Measurements from ENCODE around the gene NRAP.

NRAP gene

DNA sequence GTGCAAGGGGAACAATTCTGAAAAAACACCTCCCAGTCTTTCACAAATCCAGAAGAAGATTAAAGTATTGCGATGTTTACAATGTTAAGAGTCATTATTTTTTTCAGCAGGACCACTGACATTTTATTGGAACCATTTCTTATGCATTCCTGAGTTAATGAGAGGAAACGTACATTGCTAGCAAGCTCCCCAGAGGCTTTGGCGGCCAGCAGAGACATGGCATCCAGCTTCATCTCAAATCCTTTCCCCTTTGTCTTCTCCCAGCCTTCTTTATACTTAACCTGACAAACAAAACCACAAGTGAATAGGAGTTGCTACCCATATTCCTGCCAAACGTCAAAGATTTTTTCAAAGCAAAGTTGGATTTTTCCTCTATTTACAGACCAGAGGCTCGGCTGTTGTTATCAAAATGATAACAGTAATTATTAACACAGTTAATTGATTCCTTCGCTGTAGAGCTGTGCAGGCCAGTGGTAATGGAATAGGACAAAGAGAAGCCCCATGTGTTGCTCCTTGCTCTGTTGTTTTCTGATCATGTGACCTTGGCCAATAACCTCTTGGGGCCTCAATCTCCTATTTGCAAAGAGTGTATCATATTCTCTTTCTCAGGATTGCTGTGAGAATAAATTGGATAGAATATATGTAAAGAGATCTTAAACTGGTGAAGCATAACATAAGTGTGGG is 32.0 kb downstream of the NRAP start:
- peak; percentile 91 for DNase-seq (ENCODE audit: low read depth, low spot score)

DNA sequence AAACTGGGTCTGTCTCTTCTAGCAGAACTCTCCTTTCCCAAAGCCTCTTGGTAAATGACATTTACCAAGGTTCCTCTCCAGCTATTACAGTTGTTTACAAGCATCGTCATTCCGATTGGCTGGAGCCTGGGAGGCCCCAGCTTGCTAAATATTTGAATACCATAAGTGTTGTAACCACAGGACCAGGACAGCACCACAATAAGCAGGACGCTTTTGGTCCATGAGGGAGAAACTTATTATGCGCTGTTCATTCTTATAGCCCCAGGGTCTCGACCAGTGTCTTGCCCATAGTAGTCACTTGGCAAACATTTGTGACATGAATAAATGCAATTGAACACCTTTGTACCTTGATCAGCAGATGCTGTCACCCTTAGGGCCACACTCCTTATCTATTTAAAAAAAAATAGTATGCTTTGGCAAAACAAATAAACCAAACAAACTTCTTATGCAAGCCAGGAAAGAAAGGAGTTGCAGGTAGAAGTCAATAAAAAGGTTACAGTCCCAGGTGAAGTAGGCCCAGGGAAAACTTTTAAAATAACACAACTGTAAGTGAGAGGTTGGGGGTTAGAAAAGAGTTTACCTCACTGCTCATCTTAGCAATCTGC is 32.8 kb downstream of the NRAP start:
- no peak for DNase-seq (ENCODE audit: low read depth, low spot score)

- DNase-seq (ENCODE audit: low read depth, low spot score) = no peak
These were observed 35.2 kb downstream of the NRAP start for GRCh38 chr10:113628607-113629153.

DNA sequence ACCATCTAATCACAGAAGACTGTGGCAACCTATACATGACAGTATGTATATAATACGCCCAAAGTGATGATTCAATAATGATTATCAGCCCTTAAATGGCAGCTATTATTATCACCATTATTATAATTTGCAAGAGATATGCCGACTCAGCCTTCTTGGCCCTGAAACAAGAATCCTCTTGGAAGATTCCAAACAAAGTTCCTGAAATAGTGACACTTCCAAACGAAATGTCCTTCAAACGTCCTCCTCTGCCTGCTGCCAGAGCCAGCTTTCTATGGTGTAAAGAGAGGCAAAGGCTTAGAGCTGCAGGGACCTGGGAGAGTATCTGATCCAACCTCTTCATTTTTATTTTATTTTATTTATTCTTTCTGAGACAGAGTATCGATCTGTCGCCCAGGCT is 36.0 kb downstream of the NRAP start:
- no peak for DNase-seq (ENCODE audit: low read depth, low spot score)

- DNase-seq (ENCODE audit: low read depth, low spot score) = peak; percentile 85
These were observed 37.0 kb downstream of the NRAP start for GRCh38 chr10:113626809-113627355.

DNA sequence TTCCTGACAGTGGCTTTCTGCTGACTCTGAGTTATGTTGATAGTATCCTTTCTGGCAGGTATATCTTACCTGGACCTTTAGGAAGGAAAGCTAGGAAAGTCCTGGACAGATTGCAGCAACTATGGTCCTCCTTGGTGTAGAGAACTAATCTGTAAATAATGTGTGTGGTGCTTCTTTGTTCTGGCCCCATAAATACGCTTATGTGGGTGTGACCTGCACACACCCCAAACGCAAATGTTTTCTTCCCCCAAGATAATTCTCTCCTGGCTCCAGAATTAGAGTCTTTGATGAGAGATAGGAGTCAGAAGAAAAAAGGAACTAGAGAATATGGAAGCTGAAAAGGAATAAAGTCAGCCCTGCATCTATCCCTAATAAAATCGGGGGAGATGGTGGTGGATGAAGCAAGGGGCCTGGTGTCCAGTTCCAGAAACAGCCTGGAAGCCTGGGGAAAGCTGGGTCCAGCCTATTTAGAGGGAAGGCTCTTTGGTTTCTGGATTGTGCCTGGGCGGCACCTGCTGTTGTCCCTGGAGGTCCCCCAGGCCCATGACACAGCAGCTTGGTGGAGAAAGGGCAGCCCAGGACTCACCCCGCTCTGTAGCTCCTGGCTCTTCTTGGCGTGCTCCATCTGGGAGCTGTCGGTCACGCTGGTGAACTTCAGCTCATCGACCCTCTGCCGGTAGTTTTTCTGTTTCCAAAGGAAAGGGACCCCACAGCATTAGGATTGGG is 38.2 kb downstream of the NRAP start:
- no peak for DNase-seq (ENCODE audit: low read depth, low spot score)

DNA sequence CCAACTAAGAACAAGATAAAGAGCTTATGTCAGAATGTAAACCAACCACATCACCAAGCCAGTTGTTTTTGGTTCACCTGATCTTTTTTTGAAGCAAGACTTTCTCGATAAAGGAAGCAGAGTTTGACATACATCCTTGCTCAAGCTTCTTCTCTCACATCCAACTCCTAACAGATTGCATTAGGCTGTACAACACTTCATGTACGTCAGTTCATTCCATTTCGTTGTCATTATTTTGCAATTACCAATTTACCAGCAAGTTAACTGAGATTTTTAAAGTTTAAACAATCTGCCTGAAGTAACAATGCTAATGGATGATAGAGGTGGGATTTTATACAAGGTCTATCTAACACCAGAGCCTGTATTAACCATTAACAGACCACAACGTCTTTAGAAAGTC is 41.0 kb downstream of the NRAP start:
- no peak for DNase-seq (ENCODE audit: low read depth, low spot score)

DNA sequence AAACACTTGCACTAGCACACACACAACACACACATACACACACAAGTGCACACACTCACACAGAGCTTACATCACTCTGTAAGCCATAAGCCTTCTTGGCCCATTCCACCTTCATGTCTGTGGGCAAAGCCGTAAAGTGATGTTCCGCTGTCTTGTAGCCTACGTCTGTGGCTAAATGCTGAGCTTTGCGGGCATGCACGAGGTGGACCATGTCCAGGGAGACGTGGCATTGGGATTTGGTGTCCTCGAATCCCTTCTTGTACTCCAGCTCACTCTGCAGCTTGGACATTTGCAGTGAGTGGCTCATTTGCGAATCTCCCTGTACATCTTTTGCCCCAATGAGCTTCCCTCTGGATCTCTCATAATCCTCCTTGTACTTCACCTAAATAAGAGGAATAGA is 42.0 kb downstream of the NRAP start:
- no peak for DNase-seq (ENCODE audit: low read depth, low spot score)

- DNase-seq (ENCODE audit: low read depth, low spot score) = no peak
These were observed 42.9 kb downstream of the NRAP start for GRCh38 chr10:113620936-113621335.

DNA sequence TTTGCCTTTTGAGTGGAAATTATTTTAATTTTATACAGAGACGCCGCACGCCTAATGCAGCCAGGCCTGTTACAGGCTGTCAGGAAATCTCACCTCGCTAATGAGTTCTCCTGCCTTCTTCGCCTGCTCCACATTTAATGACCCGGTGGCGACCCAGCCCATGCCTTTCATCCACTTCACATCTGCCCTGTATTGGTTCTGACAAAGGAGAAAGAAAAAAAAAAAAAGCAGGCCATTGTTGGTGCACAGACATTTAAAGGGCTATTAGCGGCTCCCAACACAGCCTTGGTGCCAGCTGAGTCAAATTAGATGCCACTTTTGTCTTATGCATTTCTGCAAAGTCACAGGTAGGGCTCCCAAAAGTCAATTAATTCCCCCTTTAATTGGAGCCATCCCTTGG is 43.3 kb downstream of the NRAP start:
- DNase-seq (ENCODE audit: low read depth, low spot score) = peak; percentile 62

DNA sequence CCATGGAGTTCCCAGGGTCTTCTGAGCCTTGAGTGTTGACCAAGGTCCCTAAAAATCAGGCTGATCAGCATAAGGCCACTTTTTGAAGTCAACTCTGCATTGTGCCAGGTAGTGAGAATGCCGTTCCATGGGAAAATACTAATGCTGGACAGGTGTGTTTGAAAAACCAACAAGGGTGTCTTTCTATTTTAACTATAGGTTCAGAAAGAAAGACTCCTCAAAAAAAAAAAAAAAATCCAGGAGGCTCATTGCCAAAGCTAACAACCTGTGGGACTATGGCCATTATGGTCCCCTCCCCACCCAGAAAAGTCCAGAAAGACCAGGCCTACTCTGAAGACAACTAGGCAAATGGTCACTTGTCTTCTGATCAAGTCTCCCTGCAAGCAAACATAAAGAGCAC is 44.4 kb downstream of the NRAP start:
- DNase-seq (ENCODE audit: low read depth, low spot score) = no peak

DNA sequence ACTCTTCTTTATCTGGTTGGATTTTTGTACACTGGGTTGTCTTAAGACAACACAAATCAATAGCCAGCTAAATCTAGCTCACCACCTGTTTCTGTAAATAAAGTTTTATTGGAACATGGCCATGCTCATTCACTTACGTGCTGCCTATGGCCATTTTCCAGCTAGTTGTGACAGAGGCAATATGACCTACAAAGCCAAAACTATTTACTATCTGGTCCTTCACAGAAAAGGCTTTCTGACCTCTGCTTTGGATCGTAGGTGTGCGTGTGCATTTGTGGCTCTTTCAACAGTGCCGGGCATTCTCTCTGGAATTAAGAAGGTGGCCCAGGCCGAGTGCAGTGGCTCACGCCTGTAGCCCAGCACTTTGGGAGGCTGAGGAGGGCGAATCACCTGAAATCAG is 45.5 kb downstream of the NRAP start:
- DNase-seq (ENCODE audit: low read depth, low spot score) = no peak

DNA sequence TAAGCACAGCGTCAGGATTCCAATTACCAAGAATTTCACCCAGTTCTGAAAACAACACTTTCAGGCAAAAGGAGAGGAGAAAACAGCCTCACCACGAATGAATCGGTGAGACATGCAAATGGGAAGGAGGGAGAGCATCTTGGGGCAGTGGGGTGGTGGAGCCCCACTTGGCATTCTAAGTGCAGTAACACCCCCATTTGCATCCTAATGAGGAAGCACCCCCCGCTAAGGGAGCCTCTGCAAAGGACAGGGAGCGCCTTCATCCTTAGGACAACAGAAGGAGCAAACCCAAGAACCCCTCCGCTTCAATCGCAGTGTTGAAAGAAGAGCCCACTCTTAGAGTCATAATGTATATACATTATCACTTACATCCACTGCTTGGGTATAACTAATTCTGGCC is 46.8 kb downstream of the NRAP start:
- no peak for DNase-seq (ENCODE audit: low read depth, low spot score)

GRCh38 chr10:113616244-113617074 is 47.4 kb downstream of the NRAP start:
- no peak for DNase-seq (ENCODE audit: low read depth, low spot score)

- DNase-seq (ENCODE audit: low read depth, low spot score) = no peak
These were observed 49.7 kb downstream of the NRAP start for GRCh38 chr10:113613977-113614690.

DNA sequence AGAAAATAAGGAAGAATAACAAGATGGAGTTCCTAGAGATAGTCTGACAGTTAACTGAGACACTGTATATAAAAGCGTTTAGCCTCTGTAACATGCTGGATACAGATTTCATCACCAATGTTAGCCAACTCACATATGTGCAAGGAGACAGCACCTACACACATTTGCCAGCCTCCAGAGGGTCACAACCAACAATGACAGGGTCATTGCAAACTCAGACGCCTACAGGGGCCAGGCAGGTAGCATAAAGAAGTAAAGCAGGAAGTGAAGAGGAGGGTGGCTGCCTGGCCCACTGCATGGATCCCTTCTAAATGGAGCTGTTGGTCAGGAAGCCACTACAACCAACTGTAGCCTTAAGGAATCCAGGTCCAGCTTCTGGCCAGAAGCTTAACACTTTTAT is 50.4 kb downstream of the NRAP start:
- DNase-seq (ENCODE audit: low read depth, low spot score) = no peak

- peak; percentile 51 for DNase-seq (ENCODE audit: low read depth, low spot score)
These were observed 51.7 kb downstream of the NRAP start for GRCh38 chr10:113612154-113612553.

DNA sequence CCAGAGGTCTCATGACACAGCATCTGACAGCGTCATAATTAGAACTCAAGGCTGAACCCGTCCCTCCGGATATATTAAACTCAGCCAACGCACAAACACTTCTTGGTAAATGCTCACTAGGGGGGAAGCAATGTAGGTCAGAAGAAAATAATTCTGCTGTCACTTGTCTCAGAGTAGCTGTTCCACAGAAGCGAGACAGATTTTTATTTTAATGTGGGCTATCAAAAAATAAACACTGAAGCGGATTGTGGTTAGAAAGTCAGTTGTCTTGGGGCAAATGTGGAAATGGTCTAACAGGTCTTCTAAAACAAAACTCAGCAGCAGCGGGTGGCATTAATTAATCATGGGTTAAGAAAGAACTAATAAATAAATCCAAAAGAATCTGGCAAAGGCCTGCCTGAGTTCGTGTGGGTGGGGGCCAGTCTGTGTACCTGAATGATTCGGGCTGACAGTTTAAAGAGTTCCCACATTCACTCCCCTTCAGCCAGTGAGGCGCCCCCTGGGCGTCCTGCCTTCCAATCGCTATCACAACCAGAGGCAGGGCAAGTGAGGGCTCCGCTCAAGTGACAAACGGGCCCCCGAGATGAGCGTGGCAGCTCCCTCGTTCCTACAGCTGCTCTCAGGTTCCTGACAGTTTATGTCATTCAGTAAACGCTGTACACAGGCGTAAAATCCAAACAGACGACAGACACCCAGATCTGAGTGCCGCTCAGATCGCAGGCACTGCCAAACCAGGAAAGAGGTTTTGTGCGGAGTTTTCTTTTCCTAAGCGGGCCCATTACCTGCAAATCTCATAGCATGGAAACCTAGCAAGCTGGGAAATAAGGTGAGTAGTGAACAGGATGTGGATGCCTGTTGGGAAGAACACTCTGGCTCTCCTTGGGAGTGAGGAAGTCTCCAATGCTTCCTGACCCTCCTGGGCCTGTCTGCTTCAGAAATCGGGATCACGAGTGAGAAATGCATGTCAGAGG is 52.9 kb downstream of the NRAP start:
- peak; percentile 56 for DNase-seq (ENCODE audit: low read depth, low spot score)

DNA sequence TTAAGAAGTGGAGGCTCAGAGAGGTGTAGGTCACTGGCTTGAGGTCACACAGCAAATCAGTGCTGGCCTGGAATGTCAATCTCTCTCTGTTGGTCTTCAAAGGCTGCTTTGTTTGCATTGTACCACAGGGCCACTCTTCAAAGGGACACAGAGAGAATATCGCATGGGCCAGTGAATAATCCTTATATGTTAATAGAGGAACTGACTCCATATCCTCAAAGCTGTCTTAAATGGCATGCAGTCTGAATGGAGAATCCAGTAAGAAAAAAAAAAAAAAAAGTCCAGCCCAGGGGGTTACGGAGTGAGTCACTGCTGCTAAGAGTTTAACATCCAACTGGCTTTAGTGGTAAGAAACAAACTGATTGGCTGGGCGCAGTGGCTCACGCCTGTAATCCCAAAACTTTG is 54.1 kb downstream of the NRAP start:
- DNase-seq (ENCODE audit: low read depth, low spot score) = peak; percentile 74
